Thoracic aorta (tissue), 2 donors: ENCODE data around the gene GCNT2. TPM values are rescaled to one million over a fixed set of nuclear protein-coding genes. Genes with fewer than 3 reads are reported as not detected.
A peak's percentile ranks its signal among the peaks of the same experiment; 100 is the strongest.

Source experiments
- ATAC-seq: fragments of 150-250 bp; one replicate; pipeline ENCODE4 v1.8.0; 2017; ENCODE audit warnings: low read depth; ENCODE audit not compliant: insufficient number of reproducible peaks, low FRiP score
- DNase-seq: peaks from one replicate; pipeline ENCODE4 v3.0.0-alpha.2; 2020; ENCODE audit warnings: low spot score
- H3K27ac ChIP-seq, 2 donors: fragments of 200-600 bp; sonication (generic); 1 replicate in 1 of 2; 2 replicates in 1 of 2; pipeline ENCODE4 v1.5.1; 2016; ENCODE audit warnings: mild to moderate bottlenecking in 2 of 2, moderate library complexity in 2 of 2
- H3K27me3 ChIP-seq: fragments of 200-600 bp; sonication (generic); replicated peaks from 2 replicates; pipeline ENCODE4 v1.6.0; 2016; ENCODE audit warnings: mild to moderate bottlenecking; ENCODE audit not compliant: insufficient read depth
- H3K36me3 ChIP-seq: fragments of 200-600 bp; sonication (generic); one replicate; pipeline ENCODE4 v1.5.1; 2016
- H3K4me1 ChIP-seq, 2 donors: fragments of 200-600 bp; sonication (generic); 1 replicate in 1 of 2; 2 replicates in 1 of 2; pipeline versions ENCODE4 v1.5.1 to v1.6.0; 2016; ENCODE audit warnings: low read depth in 2 of 2, mild to moderate bottlenecking in 1 of 2; ENCODE audit not compliant: control insufficient read depth in 1 of 2
- H3K4me3 ChIP-seq: fragments of 200-600 bp; sonication (generic); 2 replicates; pipeline ENCODE4 v1.5.1; 2016; ENCODE audit warnings: mild to moderate bottlenecking
- H3K9me3 ChIP-seq: fragments of 200-600 bp; sonication (generic); 2 replicates; pipeline ENCODE4 v1.5.1; 2016
- total RNA-seq, 2 donors: library from RNA; depleted of rRNA; stranded (reverse); fragments of >200 nt; gene quantifications; one replicate each; pipeline versions ENCODE4 v1.1.0 to v1.2.3, GENCODE V29; 2016
- TF ChIP-seq, protein P1 (sequence below): fragments of 200-600 bp; sonication (generic); IDR thresholded peaks from one replicate; pipeline ENCODE4 v1.5.1; 2019; ENCODE audit warnings: antibody characterized with exemption

GCNT2 gene
- total RNA-seq, 2 donors from 2014 or later, result 29.1 to 44.9 TPM

GRCh38 chr6:10641528-10641927, 120.4 kb downstream of the GCNT2 start:
- ATAC-seq, result no peak
- Histone ChIP-seq H3K4me1 (peaks cover 3 to 18% of the 10 kb centered on the region in 2 donors), H3K36me3 (no peaks in the 10 kb centered on the region), H3K9me3 (no peaks in the 10 kb centered on the region), H3K4me3 (no peak overlapping the region), H3K27me3 (no peaks in the 10 kb centered on the region), H3K27ac (no peak overlapping the region)
- TF ChIP-seq, protein P1, sequence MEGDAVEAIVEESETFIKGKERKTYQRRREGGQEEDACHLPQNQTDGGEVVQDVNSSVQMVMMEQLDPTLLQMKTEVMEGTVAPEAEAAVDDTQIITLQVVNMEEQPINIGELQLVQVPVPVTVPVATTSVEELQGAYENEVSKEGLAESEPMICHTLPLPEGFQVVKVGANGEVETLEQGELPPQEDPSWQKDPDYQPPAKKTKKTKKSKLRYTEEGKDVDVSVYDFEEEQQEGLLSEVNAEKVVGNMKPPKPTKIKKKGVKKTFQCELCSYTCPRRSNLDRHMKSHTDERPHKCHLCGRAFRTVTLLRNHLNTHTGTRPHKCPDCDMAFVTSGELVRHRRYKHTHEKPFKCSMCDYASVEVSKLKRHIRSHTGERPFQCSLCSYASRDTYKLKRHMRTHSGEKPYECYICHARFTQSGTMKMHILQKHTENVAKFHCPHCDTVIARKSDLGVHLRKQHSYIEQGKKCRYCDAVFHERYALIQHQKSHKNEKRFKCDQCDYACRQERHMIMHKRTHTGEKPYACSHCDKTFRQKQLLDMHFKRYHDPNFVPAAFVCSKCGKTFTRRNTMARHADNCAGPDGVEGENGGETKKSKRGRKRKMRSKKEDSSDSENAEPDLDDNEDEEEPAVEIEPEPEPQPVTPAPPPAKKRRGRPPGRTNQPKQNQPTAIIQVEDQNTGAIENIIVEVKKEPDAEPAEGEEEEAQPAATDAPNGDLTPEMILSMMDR, result no peak
- no peak for DNase-seq

DNA sequence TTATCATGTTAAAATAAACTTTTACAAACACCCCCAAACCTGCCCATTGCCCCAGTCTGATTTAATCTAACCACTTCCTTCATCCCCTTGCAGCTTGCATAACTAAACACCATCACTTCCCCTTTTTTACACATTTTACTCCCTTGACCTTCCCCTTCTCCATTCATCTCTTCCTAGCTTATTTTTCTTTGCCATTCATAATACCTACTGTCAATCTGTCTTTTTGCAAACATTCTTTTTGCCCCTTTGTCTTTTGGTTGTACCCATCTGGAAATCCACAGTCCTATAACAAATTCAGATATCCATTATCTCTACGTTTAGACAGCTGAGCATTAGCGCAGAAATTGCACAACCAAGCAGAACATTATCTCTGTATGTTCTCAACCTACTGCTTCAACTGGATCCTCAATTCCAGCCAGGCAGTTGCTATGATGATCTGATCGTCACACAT, 122.1 kb downstream of the GCNT2 start:
- H3K4me1 ChIP-seq, result peaks cover 3 to 18% of the 10 kb centered on the region in 2 donors
- no peak overlapping the region for H3K27ac ChIP-seq
- ATAC-seq, result no peak
- no peaks in the 10 kb centered on the region for H3K9me3 ChIP-seq
- no peak for DNase-seq
- H3K4me3 ChIP-seq, result no peak overlapping the region
- no peaks in the 10 kb centered on the region for H3K27me3 ChIP-seq
- H3K36me3 ChIP-seq, result no peaks in the 10 kb centered on the region
- TF ChIP-seq, protein P1, result no peak

DNA sequence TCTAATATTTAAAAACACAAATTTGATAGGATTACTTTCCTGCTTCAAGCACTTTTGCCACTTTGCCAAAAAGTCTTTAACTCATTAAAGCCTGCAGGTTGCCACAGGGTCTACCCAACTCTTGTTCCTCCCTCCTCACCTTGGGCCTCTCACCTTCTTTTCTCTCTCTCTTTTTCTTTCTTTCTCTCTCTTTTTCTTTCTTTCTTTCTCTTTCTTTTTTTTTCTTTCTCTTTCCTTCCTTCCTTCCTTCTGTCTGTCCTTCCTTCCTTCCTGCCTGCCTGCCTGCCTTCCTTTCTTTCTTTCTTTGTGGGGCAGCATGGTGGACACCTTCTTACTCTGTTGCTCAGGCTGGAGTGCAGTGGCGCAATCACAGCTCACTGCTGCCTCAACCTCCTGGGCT, 123.1 kb downstream of the GCNT2 start:
- no peak for ATAC-seq
- Histone ChIP-seq H3K36me3 (no peaks in the 10 kb centered on the region), H3K9me3 (no peaks in the 10 kb centered on the region), H3K27me3 (no peaks in the 10 kb centered on the region), H3K27ac (peak overlapping the region; percentile 78 to 83), H3K4me3 (no peak overlapping the region), H3K4me1 (peaks cover 3 to 18% of the 10 kb centered on the region in 2 donors)
- DNase-seq, result no peak
- TF ChIP-seq, protein P1, result no peak

DNA sequence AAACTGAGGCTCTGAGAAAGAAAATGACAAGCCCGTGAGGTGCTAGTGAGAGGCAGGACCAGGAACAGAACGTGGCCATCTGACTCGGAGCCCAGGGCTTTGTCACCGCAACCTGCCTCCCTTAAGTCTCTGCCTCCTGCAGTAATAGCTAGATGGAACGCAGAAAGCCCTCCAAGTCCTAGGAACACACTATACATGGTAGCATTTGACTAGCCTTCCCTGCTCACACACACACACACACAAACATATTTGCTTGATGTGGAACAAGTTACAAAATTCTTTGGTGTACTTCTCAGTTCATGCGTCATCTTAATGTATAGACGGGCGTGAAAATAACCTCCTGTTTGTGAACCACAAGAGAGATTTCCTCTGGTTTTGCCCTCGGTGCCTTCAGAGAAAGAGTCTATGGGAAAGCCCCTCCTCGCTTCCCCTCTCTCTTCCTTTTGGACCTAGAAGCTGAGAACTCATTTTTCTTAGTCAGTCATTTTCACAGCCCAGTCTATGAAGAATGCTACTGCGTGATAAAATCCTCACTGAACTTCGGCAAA, 134.4 kb downstream of the GCNT2 start:
- Histone ChIP-seq H3K4me3 (no peak overlapping the region), H3K4me1 (no peaks in the 10 kb centered on the region), H3K27ac (no peak overlapping the region), H3K27me3 (peaks cover 5% of the 10 kb centered on the region), H3K36me3 (no peaks in the 10 kb centered on the region), H3K9me3 (no peaks in the 10 kb centered on the region)
- TF ChIP-seq, protein P1, result no peak
- DNase-seq, result no peak
- ATAC-seq, result no peak

DNA sequence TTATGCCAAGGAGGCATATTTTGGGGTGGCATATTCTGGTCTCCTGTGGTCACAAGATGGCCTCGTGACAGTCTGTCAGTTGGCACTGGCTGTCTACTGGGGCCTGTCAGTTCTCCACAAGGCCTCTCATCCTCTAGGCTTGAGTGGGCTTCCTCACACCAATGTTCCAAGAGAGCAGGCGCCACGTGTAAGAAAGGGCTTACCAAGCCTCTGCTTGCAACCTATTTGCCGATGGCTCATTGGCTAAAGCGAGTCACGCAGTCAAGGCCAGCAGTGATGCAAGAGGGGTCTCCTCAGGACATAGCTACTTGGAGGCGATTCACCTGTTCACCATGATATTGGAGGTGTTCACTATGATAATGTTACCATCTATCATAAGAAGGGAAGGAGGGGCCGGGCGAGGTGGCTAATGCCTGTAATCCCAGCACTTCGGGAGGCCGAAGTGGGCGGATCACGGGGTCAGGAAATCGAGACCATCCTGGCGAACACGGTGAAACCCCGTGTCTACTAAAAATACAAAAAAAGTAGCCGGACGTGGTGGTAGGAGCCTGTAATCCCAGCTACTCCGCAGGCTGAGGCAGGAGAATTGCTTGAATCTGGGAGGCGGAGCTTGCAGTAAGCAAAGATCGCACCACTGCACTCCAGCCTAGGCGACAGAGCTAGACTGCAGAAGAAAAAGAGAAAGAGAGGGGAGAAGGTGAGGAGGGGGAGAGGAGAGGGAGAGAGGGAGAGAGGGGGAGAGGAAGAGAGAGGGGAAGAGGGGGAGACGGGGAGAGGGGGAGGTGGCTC, 138.0 kb downstream of the GCNT2 start:
- peak overlapping the region in 1 of 2 donors; percentile 13 for H3K27ac ChIP-seq
- H3K9me3 ChIP-seq, result no peaks in the 10 kb centered on the region
- peaks cover 5% of the 10 kb centered on the region for H3K27me3 ChIP-seq
- no peaks in the 10 kb centered on the region for H3K36me3 ChIP-seq
- DNase-seq, result no peak
- peak overlapping the region; percentile 65 for H3K4me3 ChIP-seq
- H3K4me1 ChIP-seq, result no peaks in the 10 kb centered on the region
- TF ChIP-seq, protein P1, result no peak
- ATAC-seq, result no peak
